GDM1 (cell line): ENCODE measurements around the gene RAPH1.
"Not testable (repeated sequence)": the region's sequence is repeated elsewhere in the genome, so short reads cannot be mapped to it uniquely, and the experiment has no call there.

Experiments
- DNase-seq: peaks from one replicate; lab custom pipeline; 2025; lab: John Stamatoyannopoulos, UW

The RAPH1 gene

GRCh38 chr2:203432811-203433210 is 102.3 kb downstream of the RAPH1 start:
- DNase-seq, result no peak

GRCh38 chr2:203431391-203432185 is 103.5 kb downstream of the RAPH1 start:
- no peak for DNase-seq

GRCh38 chr2:203429643-203430042 is 105.5 kb downstream of the RAPH1 start:
- not testable (repeated sequence) for DNase-seq

GRCh38 chr2:203427061-203427460 is 108.0 kb downstream of the RAPH1 start:
- DNase-seq, result no peak

- DNase-seq, result no peak
These were observed 116.8 kb downstream of the RAPH1 start for GRCh38 chr2:203418271-203418670.

- DNase-seq, result no peak
These were observed 121.3 kb downstream of the RAPH1 start for GRCh38 chr2:203413796-203414195.

- no peak for DNase-seq
These were observed 122.4 kb downstream of the RAPH1 start for GRCh38 chr2:203412546-203413331.

GRCh38 chr2:203407496-203407895 is 127.6 kb downstream of the RAPH1 start:
- no peak for DNase-seq

- no peak for DNase-seq
These were observed 130.1 kb downstream of the RAPH1 start for GRCh38 chr2:203404996-203405395.

- DNase-seq, result no peak
These were observed 134.1 kb downstream of the RAPH1 start for GRCh38 chr2:203400805-203401585.

GRCh38 chr2:203399031-203399430 is 136.1 kb downstream of the RAPH1 start:
- no peak for DNase-seq

GRCh38 chr2:203396667-203397066 is 138.4 kb downstream of the RAPH1 start:
- no peak for DNase-seq

GRCh38 chr2:203395858-203396257 is 139.2 kb downstream of the RAPH1 start:
- DNase-seq, result no peak

GRCh38 chr2:203394519-203395227 is 140.4 kb downstream of the RAPH1 start:
- peak; percentile 3 for DNase-seq

- DNase-seq, result not testable (repeated sequence)
These were observed 146.9 kb downstream of the RAPH1 start for GRCh38 chr2:203388153-203388552.

GRCh38 chr2:203383038-203383437 is 152.1 kb downstream of the RAPH1 start:
- DNase-seq, result no peak

GRCh38 chr2:203379156-203379555 is 155.9 kb downstream of the RAPH1 start:
- DNase-seq, result no peak

- DNase-seq, result no peak
These were observed 158.9 kb downstream of the RAPH1 start for GRCh38 chr2:203376173-203376572.

GRCh38 chr2:203372706-203373105 is 162.4 kb downstream of the RAPH1 start:
- DNase-seq, result not testable (repeated sequence)

- no peak for DNase-seq
These were observed 168.2 kb downstream of the RAPH1 start for GRCh38 chr2:203366639-203367466.

- no peak for DNase-seq
These were observed 173.2 kb downstream of the RAPH1 start for GRCh38 chr2:203361922-203362321.
